Panc1 (cell line): Measurements from ENCODE around the gene PDLIM4. TPM values are rescaled to one million over a fixed set of nuclear protein-coding genes. Genes with fewer than 3 reads are reported as not detected.

Source experiments
- ATAC-seq: fragments of 200-7000 bp; cut with Tn5 transposase; 2 replicates; pipeline ENCODE4 v1.9.1; 2020; ENCODE audit warnings: mild to moderate bottlenecking, moderate library complexity
- BruUV-seq: library from RNA; stranded (reverse); fragments of 400-500 nt; replicated peaks from 2 replicates; lab custom pipeline; 2021; lab: Mats Ljungman, UMichigan
- CTCF ChIA-PET: fragments of 300-600 bp; sonication (Branson Sonifier 250); formaldehyde crosslinking; loops from one replicate; lab custom pipeline; 2022; ENCODE audit warnings: antibody characterized with exemption; lab: Charles Lee
- POLR2A ChIA-PET: fragments of 300-600 bp; sonication (Branson Sonifier 250); formaldehyde crosslinking; loops from one replicate; lab custom pipeline; 2022; ENCODE audit warnings: antibody characterized with exemption; lab: Charles Lee
- DNase-seq: peaks from one replicate; pipeline ENCODE4 v3.0.0-alpha.2; 2010; ENCODE audit warnings: low read depth, low spot score
- H3K27ac ChIP-seq: 2 replicates; pipeline ENCODE4 v1.5.1; 2011; ENCODE audit warnings: mild to moderate bottlenecking, low read length, inconsistent platforms
- H3K27me3 ChIP-seq: fragments of 200-500 bp; sonication (Bioruptor generic); 2 replicates; pipeline ENCODE4 v1.6.0; 2014; ENCODE audit warnings: low read length, inconsistent platforms; ENCODE audit not compliant: control insufficient read depth, insufficient read depth
- H3K36me3 ChIP-seq: fragments of 200-500 bp; sonication (Bioruptor generic); 2 replicates; pipeline ENCODE4 v1.5.1; 2014; ENCODE audit warnings: inconsistent platforms, mild to moderate bottlenecking, low read length, moderate library complexity; ENCODE audit not compliant: control insufficient read depth, insufficient read depth
- H3K4me1 ChIP-seq: 2 replicates; pipeline ENCODE4 v1.5.1; 2011; ENCODE audit warnings: inconsistent platforms, mild to moderate bottlenecking, low read length, moderate library complexity; ENCODE audit not compliant: control insufficient read depth, insufficient read depth
- H3K4me3 ChIP-seq, 2 experiments: 2 replicates each; pipeline ENCODE4 v1.5.1; 2011 to 2012; ENCODE audit warnings: low read depth in 2 of 2, low read length in 2 of 2, mild to moderate bottlenecking in 2 of 2, inconsistent platforms in 1 of 2, moderate library complexity in 1 of 2
- H3K9me3 ChIP-seq: fragments of 200-500 bp; sonication (Bioruptor generic); 2 replicates; pipeline ENCODE4 v1.5.1; 2014; ENCODE audit warnings: low read depth, mild to moderate bottlenecking, inconsistent platforms, low read length, moderate library complexity; ENCODE audit not compliant: control insufficient read depth, insufficient read depth
- CTCF ChIP-seq: fragments of 450-650 bp; IDR thresholded peaks from 2 replicates; pipeline ENCODE4 v1.5.1; 2017; ENCODE audit warnings: mild to moderate bottlenecking
- POLR2AphosphoS5 ChIP-seq: IDR thresholded peaks from 2 replicates; pipeline ENCODE4 v1.6.1; 2012; ENCODE audit warnings: mild to moderate bottlenecking, low read depth, low read length, moderate library complexity
- SIN3A ChIP-seq: IDR thresholded peaks from 2 replicates; pipeline ENCODE4 v1.6.1; 2012; ENCODE audit warnings: low read depth, mild to moderate bottlenecking, low read length, moderate library complexity, borderline replicate concordance; ENCODE audit not compliant: insufficient read depth
- TCF7L2 ChIP-seq: IDR thresholded peaks from 2 replicates; pipeline ENCODE4 v1.6.1; 2011; ENCODE audit warnings: mild to moderate bottlenecking, low read depth, low read length, inconsistent platforms
- in situ Hi-C: cut with HindIII; loops from 2 replicates; pipeline ENCODE4 v1.10.0; 2016; ENCODE audit warnings: low sequenced_read_pairs, low pct_unique_long_range_greater_than_20kb
- intact Hi-C: fragments of 100-400 bp; cut with micrococcal nuclease; formaldehyde crosslinking; loops from one replicate; pipeline ENCODE4 v1.10.0; 2022; ENCODE audit not compliant: unreplicated experiment
- total RNA-seq: library from RNA; stranded (reverse); gene quantifications from one replicate; pipeline ENCODE4 v1.2.1, GENCODE V29; 2021; ENCODE audit not compliant: unreplicated experiment
- TF ChIP-seq, protein P1 (sequence below), 2 experiments: IDR thresholded peaks; 2 replicates each; pipeline ENCODE4 v1.6.1; 2011 to 2012; ENCODE audit warnings: low read depth in 2 of 2, control low read depth in 1 of 2, low read length in 1 of 2, mild to moderate bottlenecking in 1 of 2, moderate library complexity in 1 of 2; ENCODE audit not compliant: insufficient read depth in 1 of 2

The PDLIM4 gene
- total RNA-seq, 1 experiment from 2014 or later, result 9.9 TPM

- intact Hi-C loops (no loop called here), in situ Hi-C loops (no loop called here)
- Histone ChIP-seq H3K36me3 (no peaks in the 10 kb centered on the region), H3K4me1 (peaks cover 2% of the 10 kb centered on the region; the same call in 1 of the 2 replicates), H3K4me3 (no peak overlapping the region), H3K9me3 (no peaks in the 10 kb centered on the region), H3K27ac (no peak overlapping the region), H3K27me3 (no peaks in the 10 kb centered on the region)
- ChIA-PET CTCF (no interaction called here), POLR2A (no interaction called here)
- BruUV-seq, result no TSS peak
- TF ChIP-seq TCF7L2, result no peak
- TF ChIP-seq, protein P1, sequence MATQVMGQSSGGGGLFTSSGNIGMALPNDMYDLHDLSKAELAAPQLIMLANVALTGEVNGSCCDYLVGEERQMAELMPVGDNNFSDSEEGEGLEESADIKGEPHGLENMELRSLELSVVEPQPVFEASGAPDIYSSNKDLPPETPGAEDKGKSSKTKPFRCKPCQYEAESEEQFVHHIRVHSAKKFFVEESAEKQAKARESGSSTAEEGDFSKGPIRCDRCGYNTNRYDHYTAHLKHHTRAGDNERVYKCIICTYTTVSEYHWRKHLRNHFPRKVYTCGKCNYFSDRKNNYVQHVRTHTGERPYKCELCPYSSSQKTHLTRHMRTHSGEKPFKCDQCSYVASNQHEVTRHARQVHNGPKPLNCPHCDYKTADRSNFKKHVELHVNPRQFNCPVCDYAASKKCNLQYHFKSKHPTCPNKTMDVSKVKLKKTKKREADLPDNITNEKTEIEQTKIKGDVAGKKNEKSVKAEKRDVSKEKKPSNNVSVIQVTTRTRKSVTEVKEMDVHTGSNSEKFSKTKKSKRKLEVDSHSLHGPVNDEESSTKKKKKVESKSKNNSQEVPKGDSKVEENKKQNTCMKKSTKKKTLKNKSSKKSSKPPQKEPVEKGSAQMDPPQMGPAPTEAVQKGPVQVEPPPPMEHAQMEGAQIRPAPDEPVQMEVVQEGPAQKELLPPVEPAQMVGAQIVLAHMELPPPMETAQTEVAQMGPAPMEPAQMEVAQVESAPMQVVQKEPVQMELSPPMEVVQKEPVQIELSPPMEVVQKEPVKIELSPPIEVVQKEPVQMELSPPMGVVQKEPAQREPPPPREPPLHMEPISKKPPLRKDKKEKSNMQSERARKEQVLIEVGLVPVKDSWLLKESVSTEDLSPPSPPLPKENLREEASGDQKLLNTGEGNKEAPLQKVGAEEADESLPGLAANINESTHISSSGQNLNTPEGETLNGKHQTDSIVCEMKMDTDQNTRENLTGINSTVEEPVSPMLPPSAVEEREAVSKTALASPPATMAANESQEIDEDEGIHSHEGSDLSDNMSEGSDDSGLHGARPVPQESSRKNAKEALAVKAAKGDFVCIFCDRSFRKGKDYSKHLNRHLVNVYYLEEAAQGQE (IDR thresholded peaks at IDR 0.05; ENCODE audit: insufficient read depth in 1 of 2, low read depth in 2 of 2, low read length in 1 of 2), result no peak
- TF ChIP-seq CTCF, result no peak
- no peak for TF ChIP-seq SIN3A
- no peak for TF ChIP-seq POLR2AphosphoS5
- ATAC-seq (no peak), DNase-seq (no peak)
Observed at GRCh38 chr5:132266031-132266835, 8.7 kb downstream of the PDLIM4 start.

DNA sequence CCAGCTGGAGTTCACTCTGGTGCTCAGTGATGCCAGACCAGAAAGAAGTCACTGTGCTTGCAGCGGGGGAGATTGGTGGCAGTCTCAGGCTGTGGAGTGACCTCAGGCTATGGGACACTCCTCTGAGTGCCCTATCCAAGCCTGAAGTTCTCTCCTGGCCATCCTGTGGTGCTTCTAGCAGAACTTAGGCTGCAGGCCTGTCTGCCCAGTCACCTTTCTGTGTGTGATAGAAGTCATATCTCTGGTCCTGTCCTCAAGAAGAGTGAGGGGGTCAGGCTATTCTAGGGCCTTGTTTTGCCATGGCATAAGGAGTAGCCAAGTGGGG is 9.3 kb downstream of the PDLIM4 start:
- H3K4me1 ChIP-seq, result peaks cover 2% of the 10 kb centered on the region; the same call in 1 of the 2 replicates
- no peak overlapping the region for H3K4me3 ChIP-seq
- H3K9me3 ChIP-seq, result no peaks in the 10 kb centered on the region
- no TSS peak for BruUV-seq
- in situ Hi-C loops, result no loop called here
- TF ChIP-seq, protein P1 (IDR thresholded peaks at IDR 0.05; ENCODE audit: insufficient read depth in 1 of 2, low read depth in 2 of 2, low read length in 1 of 2), result no peak
- no peak for TF ChIP-seq CTCF
- no peak for TF ChIP-seq POLR2AphosphoS5
- no peak for TF ChIP-seq SIN3A
- no peak for TF ChIP-seq TCF7L2
- DNase-seq (no peak), ATAC-seq (no peak)
- ChIA-PET CTCF (no interaction called here), POLR2A (no interaction called here)
- H3K27ac ChIP-seq, result no peak overlapping the region
- intact Hi-C loops, result no loop called here
- H3K27me3 ChIP-seq, result no peaks in the 10 kb centered on the region
- H3K36me3 ChIP-seq, result no peaks in the 10 kb centered on the region
